CD4-positive, alpha-beta T cell treated with Interleukin-1 beta for 1 hour (primary cell): Measurements from ENCODE around the gene SNX6.
"Not testable (repeated sequence)": the region's sequence is repeated elsewhere in the genome, so short reads cannot be mapped to it uniquely, and the experiment has no call there.

Experiments
- DNase-seq, 2 donors: peaks; one replicate each; pipeline ENCODE4 v3.0.0-alpha.2; 2020 to 2022

The SNX6 gene

DNA sequence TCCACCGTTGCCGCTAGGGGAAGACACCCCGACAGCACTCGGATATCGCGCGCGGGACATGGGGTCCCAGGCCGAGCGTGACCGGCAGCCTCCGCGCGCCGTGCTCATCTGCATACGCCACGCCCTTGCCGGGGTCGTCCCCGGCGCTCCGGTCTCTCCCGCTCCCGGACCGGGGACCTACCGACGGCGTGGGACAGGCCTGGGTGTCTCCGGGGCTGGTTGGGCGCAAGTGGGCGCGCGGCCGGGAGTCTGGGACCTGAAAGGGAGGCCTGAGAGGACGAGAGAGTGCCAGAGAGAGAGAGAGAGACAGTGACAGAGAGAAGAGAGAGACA, 73.5 kb downstream of the SNX6 start:
- DNase-seq, result not testable (repeated sequence)

- not testable (repeated sequence) for DNase-seq
These were observed 74.1 kb downstream of the SNX6 start for GRCh38 chr14:34555583-34556497.

DNA sequence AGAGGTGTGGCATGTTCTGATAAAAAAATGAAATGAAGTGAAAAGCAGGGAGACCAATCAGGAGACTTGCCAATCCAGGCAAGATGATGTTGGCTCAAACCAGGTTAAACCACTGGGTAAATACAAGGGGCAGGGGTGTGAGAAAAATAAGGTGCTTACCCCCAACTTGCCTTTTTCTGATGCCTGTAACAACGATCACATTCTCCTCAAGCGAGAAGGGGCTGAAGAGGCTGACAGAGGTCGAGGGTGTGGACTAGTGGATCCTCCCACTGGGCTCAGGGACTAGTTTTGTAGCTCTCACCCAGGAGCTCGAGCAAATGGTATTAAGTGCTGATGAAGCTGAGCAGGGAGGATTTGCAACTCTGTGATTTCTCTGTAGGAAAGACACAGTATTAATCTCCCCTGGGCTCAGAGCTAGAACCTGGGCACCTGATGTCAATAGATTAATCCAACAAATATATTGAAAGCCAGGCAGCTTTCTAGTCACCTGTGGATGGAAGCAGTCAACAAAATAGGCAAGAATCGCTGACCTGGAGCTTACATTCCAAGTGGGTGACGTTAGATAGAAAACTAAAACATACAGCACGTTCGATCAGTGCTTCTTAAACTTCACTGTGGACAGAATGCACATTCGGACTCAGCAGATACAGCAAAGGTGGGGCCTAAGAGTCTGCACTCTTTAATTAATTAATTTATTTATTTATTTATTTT, 75.3 kb downstream of the SNX6 start:
- no peak for DNase-seq

- DNase-seq, result not testable (repeated sequence)
These were observed 80.5 kb downstream of the SNX6 start for GRCh38 chr14:34549276-34549966.

- DNase-seq, result peak; percentile 15 to 28
These were observed 81.4 kb downstream of the SNX6 start for GRCh38 chr14:34548472-34548981.

- not testable (repeated sequence) for DNase-seq
These were observed 82.8 kb downstream of the SNX6 start for GRCh38 chr14:34547136-34547520.

GRCh38 chr14:34546272-34547135, 83.4 kb downstream of the SNX6 start:
- not testable (repeated sequence) for DNase-seq

DNA sequence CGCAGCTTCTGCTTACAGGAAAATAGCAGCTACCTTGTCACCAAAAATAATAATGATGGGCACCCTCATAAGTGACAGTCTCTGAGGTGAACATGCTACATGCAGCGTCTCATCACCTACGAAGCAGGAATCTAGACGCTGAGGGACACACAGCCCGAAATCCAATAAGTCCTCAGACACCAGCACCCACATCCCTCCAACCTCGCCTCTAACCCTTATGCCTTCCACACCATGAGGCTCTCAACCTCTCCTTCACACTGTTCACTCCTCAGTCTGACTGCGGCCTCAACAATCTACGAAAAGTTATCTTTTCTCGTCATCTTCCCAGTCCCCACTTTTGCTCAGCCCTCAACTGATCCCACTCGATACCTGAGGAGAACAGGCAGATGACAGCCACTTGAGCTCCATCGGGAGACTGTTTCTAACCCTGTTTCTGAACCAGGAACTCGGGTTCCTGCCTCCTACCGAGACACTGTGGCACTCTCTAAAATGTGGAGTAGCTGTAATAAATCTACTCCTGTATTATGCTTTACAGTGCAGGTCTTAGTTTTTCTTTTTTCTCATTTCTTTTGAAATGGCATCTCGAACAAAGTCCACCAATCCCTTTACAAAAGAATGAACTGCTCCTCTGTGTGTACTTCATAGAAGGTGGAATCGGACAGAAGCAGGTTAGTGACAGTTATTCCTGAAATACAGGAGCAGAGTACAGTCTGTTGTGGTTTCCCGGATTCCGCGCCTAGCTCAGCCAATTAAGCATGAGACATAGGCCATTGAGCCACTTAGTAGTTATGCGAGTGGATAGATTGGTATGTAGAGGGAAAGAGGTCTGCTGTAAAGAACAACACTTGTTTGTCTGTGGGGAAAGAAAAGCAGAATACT, 89.5 kb downstream of the SNX6 start:
- not testable (repeated sequence) for DNase-seq

GRCh38 chr14:34539407-34540180, 90.4 kb downstream of the SNX6 start, which contains the start of gene EAPP:
Gene EAPP, minus strand, starts transcription at chr14:34539701. Its CDS starts 73 bp downstream, at chr14:34539628.
- DNase-seq, result peak; percentile 96 to 97

- no peak for DNase-seq
These were observed 91.0 kb downstream of the SNX6 start for GRCh38 chr14:34538871-34539406.

GRCh38 chr14:34538096-34538495, 91.9 kb downstream of the SNX6 start:
- DNase-seq, result not testable (repeated sequence)

DNA sequence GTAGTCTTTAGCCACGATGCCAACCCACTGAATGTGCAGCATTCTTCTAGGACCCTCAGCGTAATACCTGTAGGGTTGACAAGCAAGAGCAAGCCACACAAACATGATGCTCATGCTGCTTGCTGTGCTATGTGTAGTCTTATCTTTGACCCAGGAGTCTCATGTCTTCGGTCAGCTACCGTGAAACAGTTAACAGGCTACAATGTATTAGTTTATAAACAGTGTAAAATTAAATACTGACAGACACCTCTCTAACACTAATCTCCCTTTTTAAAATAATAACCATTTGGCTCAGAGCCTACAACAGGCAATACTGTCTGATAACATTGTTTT, 92.3 kb downstream of the SNX6 start:
- DNase-seq, result no peak

DNA sequence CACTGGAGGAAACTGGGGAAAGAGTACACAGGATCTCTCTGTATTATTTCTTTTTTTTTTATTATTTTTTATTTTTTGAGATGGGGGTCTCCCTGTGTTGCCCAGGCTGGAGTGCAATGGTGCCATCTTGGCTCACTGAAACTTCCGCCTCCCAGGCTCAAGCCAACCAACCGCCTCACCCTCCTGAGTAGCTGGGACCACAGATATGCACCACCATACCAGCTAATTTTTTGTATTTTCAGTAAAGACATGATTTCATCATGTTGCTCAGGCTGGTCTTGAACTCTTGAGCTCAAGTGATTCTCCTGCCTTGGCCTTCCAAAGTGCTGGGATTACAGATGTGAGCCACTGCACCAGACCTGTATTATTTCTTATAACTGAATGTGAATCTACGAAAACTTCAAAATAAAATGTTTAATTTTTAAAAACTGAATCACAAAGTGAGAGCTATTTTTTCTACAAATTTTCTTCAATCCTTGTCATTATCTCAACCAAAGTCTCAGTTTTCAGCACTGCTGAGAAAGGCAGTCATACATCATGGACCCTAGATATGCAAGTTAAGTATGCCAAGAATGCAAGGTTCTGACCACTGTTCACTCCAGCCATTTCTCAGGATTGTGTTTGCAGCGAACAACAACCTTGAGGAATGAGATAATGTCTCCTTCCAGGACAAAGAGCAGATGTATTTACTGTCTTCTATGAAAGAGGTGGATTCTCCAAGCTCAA, 92.8 kb downstream of the SNX6 start:
- DNase-seq, result no peak

DNA sequence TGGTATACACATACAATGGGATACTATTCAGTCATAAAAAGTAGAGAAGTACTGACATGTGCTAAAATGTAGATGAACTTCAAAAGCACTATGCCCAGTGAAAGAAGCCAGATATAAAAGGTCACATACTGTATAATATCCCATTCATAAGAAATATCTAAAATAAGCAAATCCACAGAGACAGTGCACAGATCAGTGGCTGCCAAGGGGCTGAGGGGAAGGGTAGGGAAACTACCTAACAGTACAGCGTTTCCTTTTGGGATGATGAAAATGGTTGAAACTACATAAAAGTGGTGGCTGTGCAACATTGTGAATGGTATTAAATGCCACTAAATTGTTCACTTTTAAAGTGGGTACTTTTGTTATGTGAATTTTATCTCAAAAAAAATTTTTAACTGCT, 102.4 kb downstream of the SNX6 start:
- DNase-seq, result no peak

DNA sequence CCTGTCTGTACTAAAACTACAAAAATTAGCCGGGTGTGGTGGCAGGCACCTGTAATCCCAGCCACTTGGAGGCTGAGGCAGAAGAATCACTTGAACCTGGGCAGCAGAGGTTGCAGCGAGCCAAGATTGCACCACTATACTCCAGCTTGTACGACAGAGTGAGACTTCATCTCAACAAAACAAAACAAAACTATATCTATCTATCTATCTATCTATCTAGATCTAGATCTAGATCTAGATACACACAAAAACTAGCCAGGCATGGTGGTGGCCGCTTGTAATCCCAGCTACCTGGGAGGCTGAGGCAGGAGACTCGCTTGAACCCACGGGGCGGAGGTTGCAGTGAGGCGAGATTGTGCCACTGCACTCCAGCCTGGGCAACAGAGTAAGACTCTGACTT, 105.7 kb downstream of the SNX6 start:
- not testable (repeated sequence) for DNase-seq

DNA sequence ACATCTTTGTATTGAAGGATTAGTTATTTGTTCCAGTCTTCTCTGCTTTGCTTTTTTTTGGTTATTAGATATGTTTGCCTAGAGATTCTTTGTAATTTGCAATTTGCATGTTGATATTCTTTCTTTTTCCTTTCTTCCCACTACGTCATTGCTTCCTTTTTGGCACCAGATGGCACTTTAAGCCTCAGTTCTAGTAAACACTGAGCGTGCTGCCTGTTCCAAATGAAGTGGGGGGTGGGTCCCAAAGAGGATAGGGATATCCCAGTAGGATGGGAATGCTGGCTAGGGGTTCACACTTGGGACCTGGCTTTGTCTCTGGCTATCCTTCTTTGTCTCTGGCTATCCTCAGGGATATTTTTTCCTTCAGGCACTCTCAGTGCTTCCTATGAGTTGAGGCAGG, 107.5 kb downstream of the SNX6 start:
- no peak for DNase-seq

GRCh38 chr14:34521071-34521470, 108.9 kb downstream of the SNX6 start:
- DNase-seq, result not testable (repeated sequence)

- DNase-seq, result not testable (repeated sequence)
These were observed 109.5 kb downstream of the SNX6 start for GRCh38 chr14:34520304-34520970.
